B cell (primary cell): Measurements from ENCODE around the gene CUBN. TPM values are rescaled to one million over a fixed set of nuclear protein-coding genes. Genes with fewer than 3 reads are reported as not detected.

Source experiments
- ATAC-seq: fragments of 200-7000 bp; cut with Tn5 transposase; one replicate; pipeline ENCODE4 v1.10.0; 2021; ENCODE audit warnings: low read depth, mild to moderate bottlenecking, moderate number of reproducible peaks, moderate library complexity
- CTCF ChIA-PET: fragments of 350-600 bp; sonication (Branson Sonifier 250); formaldehyde crosslinking; loops from one replicate; lab custom pipeline; 2021; ENCODE audit warnings: antibody characterized with exemption, inconsistent platforms; lab: Charles Lee
- POLR2A ChIA-PET: fragments of 350-600 bp; sonication (Branson Sonifier 250); formaldehyde crosslinking; loops from one replicate; lab custom pipeline; 2021; ENCODE audit warnings: antibody characterized with exemption; lab: Charles Lee
- DNase-seq: peaks from one replicate; pipeline ENCODE4 v3.0.0; 2013
- H2AFZ ChIP-seq: 2 replicates; pipeline ENCODE4 v1.6.1; 2012; ENCODE audit warnings: mild to moderate bottlenecking, low read depth, low read length; ENCODE audit not compliant: insufficient read depth, poor library complexity, severe bottlenecking
- H3K27ac ChIP-seq, 2 donors: 1 replicate in 1 of 2; 2 replicates in 1 of 2; pipeline ENCODE4 v1.5.1; 2012 to 2013; ENCODE audit warnings: low read length in 2 of 2, mild to moderate bottlenecking in 2 of 2, moderate library complexity in 1 of 2
- H3K27me3 ChIP-seq, 4 experiments: fragments of 200-600 bp in 1 of 4; sonication (generic) in 1 of 4; replicated peaks in 1 of 4; 1 replicate in 2 of 4; 2 replicates in 2 of 4; pipeline versions ENCODE4 v1.6.1 to v1.7.0; 2013 to 2016; ENCODE audit warnings: low read length in 3 of 4, mild to moderate bottlenecking in 2 of 4, mixed read lengths in 1 of 4, moderate library complexity in 1 of 4; ENCODE audit not compliant: insufficient read depth in 4 of 4, control insufficient read depth in 3 of 4; ENCODE audit errors: control extremely low read depth in 1 of 4
- H3K36me3 ChIP-seq, 2 experiments: replicated peaks in 1 of 2; 1 replicate in 1 of 2; 2 replicates in 1 of 2; pipeline versions ENCODE4 v1.6.1 to v1.7.1; 2013; ENCODE audit warnings: low read length in 1 of 2; ENCODE audit not compliant: insufficient read depth in 2 of 2, control insufficient read depth in 1 of 2; ENCODE audit errors: control extremely low read depth in 1 of 2, extremely low read depth in 1 of 2
- H3K4me1 ChIP-seq, 2 donors: fragments of 200-600 bp in 1 of 2; sonication (generic) in 1 of 2; 1 replicate in 1 of 2; 2 replicates in 1 of 2; pipeline versions ENCODE4 v1.5.1 to v1.6.1; 2013 to 2017; ENCODE audit warnings: low read length in 2 of 2; ENCODE audit not compliant: control insufficient read depth in 2 of 2, insufficient read depth in 2 of 2
- H3K4me2 ChIP-seq: replicated peaks from 2 replicates; pipeline ENCODE3; 2012; ENCODE audit warnings: mild to moderate bottlenecking, low read depth, low read length; ENCODE audit not compliant: poor library complexity, severe bottlenecking
- H3K4me3 ChIP-seq, 5 experiments: fragments of 200-600 bp in 1 of 5; sonication (generic) in 1 of 5; 1 replicate in 3 of 5; 2 replicates in 2 of 5; pipeline versions ENCODE4 v1.5.1 to v1.7.0; 2011 to 2016; ENCODE audit warnings: low read length in 4 of 5, mild to moderate bottlenecking in 4 of 5, low read depth in 2 of 5, control low read depth in 1 of 5, moderate library complexity in 1 of 5; ENCODE audit not compliant: insufficient read depth in 1 of 5; ENCODE audit errors: control extremely low read depth in 1 of 5, extremely low read depth in 1 of 5
- H3K79me2 ChIP-seq: fragments of 200-600 bp; sonication (generic); one replicate; pipeline ENCODE4 v1.6.0; 2016; ENCODE audit warnings: low read length; ENCODE audit not compliant: control insufficient read depth, insufficient read depth
- H3K9ac ChIP-seq: fragments of 200-600 bp; sonication (generic); 2 replicates; pipeline ENCODE4 v1.6.1; 2017; ENCODE audit warnings: mild to moderate bottlenecking, low read length, moderate library complexity
- H3K9me3 ChIP-seq, 3 donors: one replicate each; pipeline versions ENCODE4 v1.6.1 to v1.7.1; 2013; ENCODE audit warnings: low read length in 2 of 3; ENCODE audit not compliant: control insufficient read depth in 2 of 3, insufficient read depth in 1 of 3; ENCODE audit errors: control extremely low read depth in 1 of 3
- H4K20me1 ChIP-seq: 2 replicates; pipeline ENCODE4 v1.6.0; 2012; ENCODE audit warnings: mild to moderate bottlenecking, low read length; ENCODE audit not compliant: insufficient read depth, control insufficient read depth, poor library complexity, severe bottlenecking
- H3K27ac Mint-ChIP-seq: one replicate; pipeline ENCODE4 v1.8.0; 2021; ENCODE audit warnings: mixed read lengths
- H3K27me3 Mint-ChIP-seq: one replicate; pipeline ENCODE4 v1.8.0; 2021; ENCODE audit warnings: mixed read lengths
- H3K4me1 Mint-ChIP-seq: one replicate; pipeline ENCODE4 v1.8.0; 2021; ENCODE audit warnings: mixed read lengths
- H3K4me3 Mint-ChIP-seq: one replicate; pipeline ENCODE4 v1.8.0; 2021; ENCODE audit warnings: mixed read lengths
- H3K9me3 Mint-ChIP-seq: one replicate; pipeline ENCODE4 v1.8.0; 2022; ENCODE audit warnings: mixed read lengths; ENCODE audit not compliant: insufficient read depth
- CTCF ChIP-seq: fragments of 200-600 bp; IDR thresholded peaks from one replicate; pipeline ENCODE4 v1.8.0; 2022; ENCODE audit warnings: antibody characterized with exemption, mild to moderate bottlenecking
- EZH2 ChIP-seq: IDR thresholded peaks from 2 replicates; pipeline ENCODE4 v1.6.1; 2012; ENCODE audit warnings: borderline replicate concordance, low read depth, mild to moderate bottlenecking, moderate library complexity, low read length; ENCODE audit not compliant: insufficient read depth, poor library complexity, severe bottlenecking
- WGBS: methylation state at CpG from one replicate; pipeline ENCODE4 v1.1.5; 2013; ENCODE audit warnings: missing lambda C conversion rate; ENCODE audit not compliant: insufficient coverage; 5-methylcytosine and 5-hydroxymethylcytosine counted together
- intact Hi-C: fragments of 100-400 bp; cut with micrococcal nuclease; formaldehyde crosslinking; loops from one replicate; pipeline ENCODE4 v1.10.0; 2022
- polyA plus RNA-seq: library from polyadenylated mRNA; depleted of rRNA; stranded (reverse); fragments of >200 nt; gene quantifications from 2 replicates; pipeline ENCODE4 v1.2.3, GENCODE V29; 2012
- total RNA-seq, 2 donors: library from RNA; stranded (reverse); fragments of 120-200 nt in 1 of 2; gene quantifications; 1 replicate in 1 of 2; 2 replicates in 1 of 2; pipeline versions ENCODE4 v1.2.3 to v1.2.4, GENCODE V29; 2013 to 2022

CUBN gene
- total and polyA plus RNA-seq, 2 donors (not counting 1 experiment from before 2014, with no cell fraction given): 4.2 to 5.7 TPM

- 0% methylated on average over 1 of the region's 3 CpGs for WGBS
- no peak overlapping the region for H3K9ac ChIP-seq
- CTCF ChIA-PET: no interaction called here
- H3K4me2 ChIP-seq: no peak overlapping the region
- H4K20me1 ChIP-seq: no peaks in the 10 kb centered on the region
- Mint-ChIP-seq H3K27ac (no peak overlapping the region), H3K27me3 (peaks cover 13% of the 10 kb centered on the region), H3K4me1 (no peaks in the 10 kb centered on the region), H3K4me3 (no peak overlapping the region), H3K9me3 (no peaks in the 10 kb centered on the region)
- H3K27me3 ChIP-seq: no peaks in the 10 kb centered on the region
- no peaks in the 10 kb centered on the region for H3K9me3 ChIP-seq
- no peak for DNase-seq
- no peaks in the 10 kb centered on the region for H3K36me3 ChIP-seq
- no peak for TF ChIP-seq CTCF
- no peak for TF ChIP-seq EZH2
- H3K4me1 ChIP-seq: no peaks in the 10 kb centered on the region
- no peaks in the 10 kb centered on the region for H3K79me2 ChIP-seq
- H3K27ac ChIP-seq: no peak overlapping the region
- intact Hi-C loops: no loop called here
- H2AFZ ChIP-seq: no peak overlapping the region
- POLR2A ChIA-PET: no interaction called here
- no peak for ATAC-seq
- H3K4me3 ChIP-seq: no peak overlapping the region
These were observed 190.7 kb downstream of the CUBN start for GRCh38 chr10:16938952-16939351.

- intact Hi-C loops: no loop called here
- no peaks in the 10 kb centered on the region for H4K20me1 ChIP-seq
- TF ChIP-seq CTCF (no peak), EZH2 (no peak)
- peaks cover 5% of the 10 kb centered on the region for H3K27me3 Mint-ChIP-seq
- no peaks in the 10 kb centered on the region for H3K4me1 ChIP-seq
- H3K4me3 Mint-ChIP-seq: no peak overlapping the region
- H3K27ac ChIP-seq: no peak overlapping the region
- H3K4me3 ChIP-seq: no peak overlapping the region
- H3K27me3 ChIP-seq: no peaks in the 10 kb centered on the region
- DNase-seq: no peak
- CTCF ChIA-PET: no interaction called here
- no peaks in the 10 kb centered on the region for H3K4me1 Mint-ChIP-seq
- H3K27ac Mint-ChIP-seq: no peak overlapping the region
- H3K9me3 Mint-ChIP-seq: no peaks in the 10 kb centered on the region
- no peak overlapping the region for H2AFZ ChIP-seq
- H3K36me3 ChIP-seq: no peaks in the 10 kb centered on the region
- WGBS: 95% methylated on average over 2 of the region's 2 CpGs
- ATAC-seq: no peak
- no peaks in the 10 kb centered on the region for H3K9me3 ChIP-seq
- no peaks in the 10 kb centered on the region for H3K79me2 ChIP-seq
- no peak overlapping the region for H3K9ac ChIP-seq
- no peak overlapping the region for H3K4me2 ChIP-seq
- POLR2A ChIA-PET: no interaction called here
These were observed 195.2 kb downstream of the CUBN start for GRCh38 chr10:16934461-16934860.
